Chondrocyte (in vitro differentiated cells): ENCODE results near the gene ELAVL4. TPM values are rescaled to one million over a fixed set of nuclear protein-coding genes. Genes with fewer than 3 reads are reported as not detected.

Experiments used
- DNase-seq: peaks from one replicate; pipeline ENCODE4 v3.0.0; 2021; ENCODE audit warnings: mixed read lengths, low spot score
- H3K27ac Mint-ChIP-seq: one replicate; pipeline ENCODE4 v1.8.0; 2021; ENCODE audit warnings: mild to moderate bottlenecking, moderate library complexity, mixed read lengths; ENCODE audit not compliant: unreplicated experiment
- H3K27me3 Mint-ChIP-seq: 2 replicates; pipeline ENCODE4 v1.8.0; 2021; ENCODE audit warnings: low read depth, mixed read lengths
- H3K36me3 Mint-ChIP-seq: 2 replicates; pipeline ENCODE4 v1.8.0; 2021; ENCODE audit warnings: low read depth, mixed read lengths
- H3K4me1 Mint-ChIP-seq: 2 replicates; pipeline ENCODE4 v1.8.0; 2021; ENCODE audit warnings: low read depth, mild to moderate bottlenecking, mixed read lengths
- H3K4me3 Mint-ChIP-seq: one replicate; pipeline ENCODE4 v1.8.0; 2021; ENCODE audit warnings: mild to moderate bottlenecking, moderate library complexity, mixed read lengths; ENCODE audit not compliant: unreplicated experiment
- H3K9me3 Mint-ChIP-seq: 2 replicates; pipeline ENCODE4 v1.8.0; 2021; ENCODE audit warnings: low read depth, mixed read lengths
- total RNA-seq: library from RNA; stranded (reverse); gene quantifications from 3 replicates; pipeline ENCODE4 v1.2.1, GENCODE V29; 2021
- TF ChIP-seq, protein P1 (sequence below): fragments of 200-600 bp; sonication (generic); IDR thresholded peaks from 2 replicates; pipeline ENCODE4 v1.5.0; 2021; ENCODE audit warnings: antibody characterized with exemption, mild to moderate bottlenecking, moderate library complexity

ELAVL4 gene
- total RNA-seq, 1 donor from 2014 or later: not detected

DNA sequence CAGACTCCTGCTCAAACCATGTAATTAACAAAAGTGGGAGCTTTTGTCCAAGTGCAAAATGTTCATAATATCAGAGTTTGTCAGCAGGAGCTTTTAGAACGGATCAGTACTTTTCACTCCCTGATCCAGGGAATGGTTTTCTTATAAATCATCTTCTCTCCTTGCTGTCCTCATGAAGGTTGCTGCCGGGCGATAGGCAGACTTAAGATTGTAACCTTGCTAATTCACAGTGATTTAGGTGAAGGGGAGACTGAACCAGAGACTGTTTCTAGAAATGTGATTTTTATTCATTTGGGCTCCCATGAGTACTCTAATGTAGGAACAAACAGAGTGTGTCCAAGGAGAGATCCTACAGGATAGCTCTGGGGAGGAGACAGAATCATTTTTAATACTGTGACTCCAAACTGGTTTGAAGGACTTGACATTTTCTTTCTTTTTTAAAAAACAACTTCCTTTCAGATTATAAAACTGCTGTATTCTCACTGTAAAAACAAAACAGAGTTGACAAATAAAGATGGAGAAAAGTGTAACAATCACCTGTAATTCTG lies 23.7 kb downstream of the ELAVL4 start:
- TF ChIP-seq, protein P1, sequence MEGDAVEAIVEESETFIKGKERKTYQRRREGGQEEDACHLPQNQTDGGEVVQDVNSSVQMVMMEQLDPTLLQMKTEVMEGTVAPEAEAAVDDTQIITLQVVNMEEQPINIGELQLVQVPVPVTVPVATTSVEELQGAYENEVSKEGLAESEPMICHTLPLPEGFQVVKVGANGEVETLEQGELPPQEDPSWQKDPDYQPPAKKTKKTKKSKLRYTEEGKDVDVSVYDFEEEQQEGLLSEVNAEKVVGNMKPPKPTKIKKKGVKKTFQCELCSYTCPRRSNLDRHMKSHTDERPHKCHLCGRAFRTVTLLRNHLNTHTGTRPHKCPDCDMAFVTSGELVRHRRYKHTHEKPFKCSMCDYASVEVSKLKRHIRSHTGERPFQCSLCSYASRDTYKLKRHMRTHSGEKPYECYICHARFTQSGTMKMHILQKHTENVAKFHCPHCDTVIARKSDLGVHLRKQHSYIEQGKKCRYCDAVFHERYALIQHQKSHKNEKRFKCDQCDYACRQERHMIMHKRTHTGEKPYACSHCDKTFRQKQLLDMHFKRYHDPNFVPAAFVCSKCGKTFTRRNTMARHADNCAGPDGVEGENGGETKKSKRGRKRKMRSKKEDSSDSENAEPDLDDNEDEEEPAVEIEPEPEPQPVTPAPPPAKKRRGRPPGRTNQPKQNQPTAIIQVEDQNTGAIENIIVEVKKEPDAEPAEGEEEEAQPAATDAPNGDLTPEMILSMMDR: no peak
- no peaks in the 10 kb centered on the region for H3K9me3 Mint-ChIP-seq
- no peak for DNase-seq
- no peaks in the 10 kb centered on the region for H3K4me1 Mint-ChIP-seq
- no peaks in the 10 kb centered on the region for H3K36me3 Mint-ChIP-seq
- peaks cover 5% of the 10 kb centered on the region for H3K27me3 Mint-ChIP-seq
- no peak overlapping the region for H3K27ac Mint-ChIP-seq
- H3K4me3 Mint-ChIP-seq: no peak overlapping the region

- H3K9me3 Mint-ChIP-seq: no peaks in the 10 kb centered on the region
- H3K4me3 Mint-ChIP-seq: no peak overlapping the region
- no peak for DNase-seq
- no peaks in the 10 kb centered on the region for H3K36me3 Mint-ChIP-seq
- H3K27ac Mint-ChIP-seq: no peak overlapping the region
- H3K4me1 Mint-ChIP-seq: no peaks in the 10 kb centered on the region
- H3K27me3 Mint-ChIP-seq: peaks cover 5% of the 10 kb centered on the region
- TF ChIP-seq, protein P1: no peak
Measured at GRCh38 chr1:50135716-50136115, 27.0 kb downstream of the ELAVL4 start.

DNA sequence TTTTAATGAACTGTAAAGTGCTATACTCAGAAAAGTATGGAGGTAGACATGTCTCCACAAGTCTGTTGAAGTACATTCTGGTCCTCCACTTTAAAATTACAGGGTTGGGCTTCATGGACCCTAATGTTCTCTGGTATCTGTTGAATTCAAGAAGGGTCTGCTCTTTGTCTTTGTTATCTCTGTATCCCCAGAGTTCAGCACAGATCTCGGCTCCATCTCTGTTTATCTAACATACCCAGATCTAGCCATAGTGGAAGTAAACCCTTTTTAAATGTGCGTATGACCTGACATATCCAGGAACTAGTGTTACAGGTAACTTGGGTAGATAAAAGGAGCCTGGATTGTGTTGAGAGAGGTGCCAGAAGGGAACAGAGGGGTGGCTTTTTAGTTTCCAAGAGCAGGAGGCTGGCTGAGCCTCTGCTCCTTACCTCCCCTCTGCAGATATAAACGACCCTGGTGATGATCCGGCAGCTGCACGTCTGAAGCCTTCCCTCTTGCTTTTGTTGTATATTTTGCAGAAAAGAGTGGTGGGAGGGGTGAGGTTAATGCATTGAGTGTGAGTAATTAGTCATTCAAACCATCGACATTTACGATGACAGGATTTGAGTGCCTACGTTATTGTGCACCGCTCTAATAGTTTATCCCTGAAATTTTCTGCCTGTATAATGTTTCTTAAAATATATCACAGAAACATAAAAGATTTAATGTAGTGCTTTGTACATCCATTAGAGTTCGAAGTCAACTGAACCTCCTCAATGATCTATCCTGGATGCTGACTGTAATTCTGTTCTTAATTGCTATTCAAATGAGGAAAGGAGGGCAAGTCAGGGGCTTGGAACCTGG lies 30.8 kb downstream of the ELAVL4 start:
- Mint-ChIP-seq H3K27me3 (peaks cover 5% of the 10 kb centered on the region), H3K9me3 (no peaks in the 10 kb centered on the region), H3K27ac (no peak overlapping the region), H3K4me1 (no peaks in the 10 kb centered on the region), H3K4me3 (no peak overlapping the region), H3K36me3 (no peaks in the 10 kb centered on the region)
- TF ChIP-seq, protein P1: no peak
- DNase-seq: no peak

DNA sequence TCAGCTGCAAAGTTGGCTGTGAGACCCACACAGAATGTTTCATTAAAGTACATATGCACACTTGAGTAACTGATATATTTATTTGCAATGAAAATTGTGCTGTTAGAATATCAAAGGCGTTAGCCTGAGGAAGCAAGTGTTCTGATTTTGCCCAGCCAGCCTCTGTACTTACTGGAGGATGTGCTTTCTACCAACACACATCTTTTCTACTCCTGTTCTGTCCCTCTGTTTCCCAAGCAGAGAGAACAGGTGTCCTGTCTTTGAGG lies 31.4 kb downstream of the ELAVL4 start:
- no peaks in the 10 kb centered on the region for H3K4me1 Mint-ChIP-seq
- TF ChIP-seq, protein P1: no peak
- no peaks in the 10 kb centered on the region for H3K36me3 Mint-ChIP-seq
- no peak overlapping the region for H3K27ac Mint-ChIP-seq
- no peak for DNase-seq
- no peaks in the 10 kb centered on the region for H3K9me3 Mint-ChIP-seq
- peaks cover 3% of the 10 kb centered on the region for H3K27me3 Mint-ChIP-seq
- no peak overlapping the region for H3K4me3 Mint-ChIP-seq

GRCh38 chr1:50147191-50147850 lies 38.6 kb downstream of the ELAVL4 start:
- H3K27ac Mint-ChIP-seq: no peak overlapping the region
- no peak overlapping the region for H3K4me3 Mint-ChIP-seq
- TF ChIP-seq, protein P1: no peak
- H3K4me1 Mint-ChIP-seq: no peaks in the 10 kb centered on the region
- H3K27me3 Mint-ChIP-seq: peaks cover 7% of the 10 kb centered on the region
- H3K9me3 Mint-ChIP-seq: no peaks in the 10 kb centered on the region
- DNase-seq: no peak
- H3K36me3 Mint-ChIP-seq: no peaks in the 10 kb centered on the region
